22Rv1 (cell line): ENCODE results near the gene CARS1.

Source experiments
- ZFX ChIP-seq: fragments of 450-650 bp; IDR thresholded peaks from 2 replicates; pipeline ENCODE4 v1.6.1; 2017; ENCODE audit warnings: antibody characterized with exemption, borderline replicate concordance
- TF ChIP-seq, protein P1 (sequence below): fragments of 450-650 bp; IDR thresholded peaks from 2 replicates; pipeline ENCODE4 v1.5.1; 2017; ENCODE audit warnings: mild to moderate bottlenecking

DNA sequence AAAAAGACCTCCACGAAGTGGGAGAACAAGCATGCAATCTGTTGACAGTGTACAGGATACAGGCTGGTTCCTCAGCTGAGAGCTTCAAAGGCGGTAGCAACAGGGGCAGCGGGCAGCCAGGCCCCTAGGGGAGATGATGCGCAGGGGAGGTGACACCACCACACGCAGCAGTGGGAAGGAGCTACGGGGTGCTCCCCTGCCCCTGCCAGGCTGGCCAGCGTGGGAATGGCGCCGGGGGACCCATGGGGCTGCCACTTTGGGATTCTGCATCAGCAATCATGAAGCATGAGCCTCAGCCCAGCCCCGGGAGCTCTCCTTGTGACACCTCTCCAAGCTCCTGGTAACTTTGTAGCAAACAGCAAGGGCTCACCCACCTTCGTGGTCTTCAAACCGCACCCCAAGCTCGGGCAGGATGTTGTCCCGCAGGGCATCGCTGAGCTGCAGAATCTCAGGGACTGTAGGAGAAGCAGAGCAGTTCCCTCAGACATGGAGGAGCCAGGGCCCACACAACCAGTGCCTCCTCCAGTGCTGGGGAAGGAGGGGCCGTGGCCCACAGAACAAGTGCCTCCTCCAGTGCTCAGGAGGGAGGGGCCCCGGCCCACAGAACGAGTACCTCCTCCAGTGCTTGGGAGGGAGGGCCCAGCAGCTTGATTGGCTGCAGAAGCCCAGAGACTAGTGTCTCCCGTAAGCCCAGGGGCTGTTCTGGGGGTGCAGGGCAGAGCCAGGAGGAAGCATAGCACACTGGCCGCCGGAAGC is 50.5 kb downstream of the CARS1 start:
- TF ChIP-seq, protein P1, sequence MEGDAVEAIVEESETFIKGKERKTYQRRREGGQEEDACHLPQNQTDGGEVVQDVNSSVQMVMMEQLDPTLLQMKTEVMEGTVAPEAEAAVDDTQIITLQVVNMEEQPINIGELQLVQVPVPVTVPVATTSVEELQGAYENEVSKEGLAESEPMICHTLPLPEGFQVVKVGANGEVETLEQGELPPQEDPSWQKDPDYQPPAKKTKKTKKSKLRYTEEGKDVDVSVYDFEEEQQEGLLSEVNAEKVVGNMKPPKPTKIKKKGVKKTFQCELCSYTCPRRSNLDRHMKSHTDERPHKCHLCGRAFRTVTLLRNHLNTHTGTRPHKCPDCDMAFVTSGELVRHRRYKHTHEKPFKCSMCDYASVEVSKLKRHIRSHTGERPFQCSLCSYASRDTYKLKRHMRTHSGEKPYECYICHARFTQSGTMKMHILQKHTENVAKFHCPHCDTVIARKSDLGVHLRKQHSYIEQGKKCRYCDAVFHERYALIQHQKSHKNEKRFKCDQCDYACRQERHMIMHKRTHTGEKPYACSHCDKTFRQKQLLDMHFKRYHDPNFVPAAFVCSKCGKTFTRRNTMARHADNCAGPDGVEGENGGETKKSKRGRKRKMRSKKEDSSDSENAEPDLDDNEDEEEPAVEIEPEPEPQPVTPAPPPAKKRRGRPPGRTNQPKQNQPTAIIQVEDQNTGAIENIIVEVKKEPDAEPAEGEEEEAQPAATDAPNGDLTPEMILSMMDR, result no peak
- no peak for TF ChIP-seq ZFX
